ENCODE measurements around the gene HDAC1. TPM values are rescaled to one million over a fixed set of nuclear protein-coding genes. Genes with fewer than 3 reads are reported as not detected.

HDAC1 gene
- total RNA-seq, 1 donor from 2014 or later: 19.6 TPM

DNA sequence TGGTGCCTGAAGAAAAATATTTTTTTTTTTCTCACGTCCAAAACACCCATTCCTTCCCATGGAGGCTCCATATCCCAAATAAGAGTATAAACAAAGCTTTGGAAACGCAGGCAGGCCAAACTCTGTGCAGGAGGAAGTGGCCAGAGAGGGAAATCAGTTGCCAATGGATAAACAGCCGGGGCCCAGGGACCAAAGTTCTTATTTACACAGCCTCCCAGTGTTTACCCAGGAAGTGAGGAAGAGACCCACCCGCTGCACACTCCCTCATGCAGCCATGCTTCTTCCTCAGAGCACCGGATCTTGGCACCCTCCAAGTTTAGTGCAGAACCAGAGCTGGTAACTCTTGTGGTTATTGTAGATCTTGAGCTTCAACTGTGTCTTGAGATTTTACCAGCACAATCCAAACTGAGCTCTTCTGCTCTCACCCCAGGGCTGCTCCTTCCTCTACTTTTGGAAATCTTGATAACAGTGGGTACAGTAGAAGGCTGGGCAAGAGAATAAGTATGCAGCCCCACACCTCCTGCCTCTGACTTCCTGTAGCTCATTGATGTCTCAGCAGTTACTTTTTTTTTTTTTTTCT is 29.9 kb downstream of the HDAC1 start:
- DNase-seq (ENCODE audit: low spot score in 2 of 2) (no peak), FAIRE-seq (no peak)

DNA sequence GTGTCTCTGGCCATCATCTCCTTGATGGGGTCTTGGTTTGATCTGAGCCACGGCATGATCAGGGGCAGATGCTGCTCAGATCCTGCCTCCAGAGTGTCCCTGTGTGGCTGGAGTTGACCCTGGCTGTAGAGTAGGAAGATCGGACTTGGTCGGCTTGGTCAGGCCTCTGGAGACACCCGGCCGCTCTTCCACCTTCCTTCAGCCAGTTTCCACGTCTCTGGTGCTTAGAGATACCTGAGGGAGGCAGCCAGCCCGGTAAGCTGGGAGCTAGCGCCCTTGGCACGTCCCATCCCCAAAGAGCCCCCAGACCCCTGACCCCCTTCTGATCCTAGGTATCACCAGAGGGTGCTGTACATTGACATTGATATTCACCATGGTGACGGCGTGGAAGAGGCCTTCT is 35.3 kb downstream of the HDAC1 start:
- FAIRE-seq (no peak), DNase-seq (ENCODE audit: low spot score in 2 of 2) (no peak)

DNA sequence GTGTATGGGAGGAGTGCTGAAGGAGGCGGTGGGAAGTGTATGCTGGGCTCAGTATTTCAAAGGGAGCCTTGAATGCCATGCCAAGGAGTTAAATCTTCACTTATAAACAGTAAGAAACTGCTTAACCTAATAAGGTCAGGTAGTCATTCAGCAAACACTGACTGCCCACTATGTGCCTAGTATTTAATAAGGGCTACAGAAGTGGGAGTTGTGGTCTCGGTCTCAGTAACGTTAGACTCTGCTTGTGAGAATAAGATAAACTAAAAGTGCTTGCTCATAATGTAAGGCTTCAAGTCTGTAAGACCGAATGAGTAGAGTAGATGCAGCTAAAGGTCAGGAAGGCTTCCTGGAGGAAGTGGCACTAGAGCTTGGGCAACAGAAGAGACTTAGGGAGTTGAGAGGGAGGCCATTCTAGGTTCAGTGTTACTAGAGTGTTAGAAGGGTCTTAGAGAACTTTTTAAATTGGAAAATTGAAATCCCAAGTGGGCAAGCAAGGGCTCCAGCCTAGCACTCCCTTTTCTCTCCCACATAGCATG is 38.1 kb downstream of the HDAC1 start:
- DNase-seq (ENCODE audit: low spot score in 2 of 2) (no peak), FAIRE-seq (no peak)

DNA sequence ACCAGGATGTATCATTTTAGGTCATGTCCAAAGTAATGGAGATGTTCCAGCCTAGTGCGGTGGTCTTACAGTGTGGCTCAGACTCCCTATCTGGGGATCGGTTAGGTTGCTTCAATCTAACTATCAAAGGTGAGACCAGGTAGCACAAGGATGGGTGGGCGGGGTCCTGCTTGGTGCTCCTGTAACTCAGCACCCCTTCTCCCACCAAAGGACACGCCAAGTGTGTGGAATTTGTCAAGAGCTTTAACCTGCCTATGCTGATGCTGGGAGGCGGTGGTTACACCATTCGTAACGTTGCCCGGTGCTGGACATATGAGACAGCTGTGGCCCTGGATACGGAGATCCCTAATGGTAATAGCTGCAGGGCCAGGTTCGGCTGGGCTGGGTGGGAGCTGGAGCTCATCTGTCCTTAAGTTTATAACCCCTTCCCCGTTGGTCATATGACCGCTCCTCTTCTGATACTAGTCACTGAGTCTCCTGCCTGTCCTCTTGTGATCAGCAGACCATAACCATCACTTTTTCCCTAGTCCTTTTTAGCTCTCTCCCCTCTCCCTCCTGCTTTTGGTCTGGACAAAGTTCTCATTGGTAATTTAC is 38.8 kb downstream of the HDAC1 start:
- DNase-seq (ENCODE audit: low spot score in 2 of 2) (no peak), FAIRE-seq (no peak)

DNA sequence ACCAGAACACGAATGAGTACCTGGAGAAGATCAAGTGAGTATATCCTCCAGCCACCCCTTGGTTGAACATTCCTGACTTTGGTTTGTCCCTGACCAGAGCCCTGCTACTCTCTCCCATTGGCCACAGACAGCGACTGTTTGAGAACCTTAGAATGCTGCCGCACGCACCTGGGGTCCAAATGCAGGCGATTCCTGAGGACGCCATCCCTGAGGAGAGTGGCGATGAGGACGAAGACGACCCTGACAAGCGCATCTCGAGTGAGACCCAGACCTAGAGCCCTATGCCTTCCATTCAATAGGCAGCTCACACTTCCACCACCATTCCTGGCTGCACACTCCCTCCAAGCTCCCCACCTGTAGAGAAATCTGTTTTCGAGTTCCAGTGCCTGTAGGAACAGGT is 39.7 kb downstream of the HDAC1 start:
- no peak for DNase-seq (ENCODE audit: low spot score in 2 of 2)
- no peak for FAIRE-seq

DNA sequence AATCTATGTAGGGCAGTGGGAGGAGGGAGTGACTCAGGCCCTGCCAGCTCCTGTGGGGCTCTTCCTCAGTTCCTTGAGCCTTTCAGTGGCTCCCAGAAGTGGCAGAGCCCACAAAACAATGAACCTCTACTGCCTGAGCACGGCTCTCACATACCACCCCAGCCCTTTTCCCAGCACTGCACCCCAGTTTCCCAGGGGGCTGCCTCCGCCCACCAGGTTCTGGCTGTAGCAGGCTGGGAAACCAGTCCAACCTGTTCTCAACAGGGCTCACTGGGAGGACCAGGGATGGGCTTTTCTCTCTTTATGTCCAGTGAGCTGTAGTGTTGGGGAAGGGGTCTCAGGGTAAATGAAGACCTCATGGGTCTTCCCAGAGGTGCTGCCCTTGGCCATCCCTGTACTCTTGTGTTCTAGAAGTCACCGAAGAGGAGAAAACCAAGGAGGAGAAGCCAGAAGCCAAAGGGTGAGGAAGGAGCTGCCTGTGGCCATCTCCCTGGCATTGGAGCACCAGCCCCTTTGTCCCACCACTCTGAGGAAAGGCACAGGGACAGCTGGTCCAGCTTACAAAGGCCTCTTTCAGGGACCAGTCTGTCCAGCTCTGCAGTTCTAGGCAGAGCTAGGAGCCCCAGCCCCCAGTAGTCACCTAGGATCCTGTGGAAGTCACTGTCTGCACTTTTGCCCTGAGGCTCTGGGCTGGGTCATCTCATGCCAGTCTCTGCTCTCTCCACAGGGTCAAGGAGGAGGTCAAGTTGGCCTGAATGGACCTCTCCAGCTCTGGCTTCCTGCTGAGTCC is 40.6 kb downstream of the HDAC1 start:
- FAIRE-seq (no peak), DNase-seq (ENCODE audit: low spot score in 2 of 2) (no peak)

DNA sequence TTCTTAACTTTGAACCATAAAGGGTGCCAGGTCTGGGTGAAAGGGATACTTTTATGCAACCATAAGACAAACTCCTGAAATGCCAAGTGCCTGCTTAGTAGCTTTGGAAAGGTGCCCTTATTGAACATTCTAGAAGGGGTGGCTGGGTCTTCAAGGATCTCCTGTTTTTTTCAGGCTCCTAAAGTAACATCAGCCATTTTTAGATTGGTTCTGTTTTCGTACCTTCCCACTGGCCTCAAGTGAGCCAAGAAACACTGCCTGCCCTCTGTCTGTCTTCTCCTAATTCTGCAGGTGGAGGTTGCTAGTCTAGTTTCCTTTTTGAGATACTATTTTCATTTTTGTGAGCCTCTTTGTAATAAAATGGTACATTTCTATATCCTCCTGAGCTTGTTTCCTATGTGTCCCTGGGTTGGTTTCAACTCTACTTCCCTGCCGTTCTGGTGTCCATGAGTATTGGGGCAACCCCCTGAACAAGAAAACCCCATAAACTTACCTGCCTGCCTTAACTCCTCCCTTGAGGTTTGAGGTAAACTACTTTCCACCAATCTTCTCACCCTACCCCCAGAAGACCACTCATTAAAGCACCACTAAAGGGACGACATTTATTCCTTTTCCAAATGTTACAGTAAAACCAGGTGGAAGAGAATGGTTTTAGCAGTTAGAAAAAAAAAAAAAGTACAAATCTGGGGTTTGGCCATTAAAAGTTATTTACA is 41.5 kb downstream of the HDAC1 start:
- no peak for FAIRE-seq
- no peak for DNase-seq (ENCODE audit: low spot score in 2 of 2)

DNA sequence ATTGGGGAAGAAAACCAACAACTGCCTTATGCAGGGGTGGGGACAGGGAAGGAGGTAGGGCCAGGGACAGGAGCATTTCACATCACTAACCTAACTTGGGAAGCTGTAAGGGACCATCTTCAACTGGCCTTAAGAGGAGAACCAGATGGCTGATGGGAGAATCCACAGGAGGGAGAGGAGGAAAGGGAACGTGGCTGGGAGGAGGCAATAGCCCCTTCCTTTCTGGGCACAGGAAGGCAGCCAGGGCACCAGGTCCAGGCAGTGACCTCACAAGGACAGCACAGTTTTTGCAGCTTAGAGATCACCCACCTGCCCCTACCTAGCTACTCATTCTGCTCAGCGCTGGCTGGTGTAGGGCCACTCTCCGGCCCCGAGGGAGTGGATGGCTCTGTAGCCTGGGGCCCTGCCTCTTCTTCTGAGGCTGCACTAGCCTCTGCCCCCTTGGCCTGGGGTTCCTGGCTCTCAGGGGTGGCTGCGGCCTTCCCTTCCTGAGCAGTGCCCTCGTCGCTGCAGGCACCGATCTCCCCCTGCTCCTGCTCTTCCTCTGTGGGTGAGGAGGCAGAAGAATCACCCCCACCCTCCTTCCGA is 42.5 kb downstream of the HDAC1 start:
- no peak for DNase-seq (ENCODE audit: low spot score in 2 of 2)
- FAIRE-seq: no peak

DNA sequence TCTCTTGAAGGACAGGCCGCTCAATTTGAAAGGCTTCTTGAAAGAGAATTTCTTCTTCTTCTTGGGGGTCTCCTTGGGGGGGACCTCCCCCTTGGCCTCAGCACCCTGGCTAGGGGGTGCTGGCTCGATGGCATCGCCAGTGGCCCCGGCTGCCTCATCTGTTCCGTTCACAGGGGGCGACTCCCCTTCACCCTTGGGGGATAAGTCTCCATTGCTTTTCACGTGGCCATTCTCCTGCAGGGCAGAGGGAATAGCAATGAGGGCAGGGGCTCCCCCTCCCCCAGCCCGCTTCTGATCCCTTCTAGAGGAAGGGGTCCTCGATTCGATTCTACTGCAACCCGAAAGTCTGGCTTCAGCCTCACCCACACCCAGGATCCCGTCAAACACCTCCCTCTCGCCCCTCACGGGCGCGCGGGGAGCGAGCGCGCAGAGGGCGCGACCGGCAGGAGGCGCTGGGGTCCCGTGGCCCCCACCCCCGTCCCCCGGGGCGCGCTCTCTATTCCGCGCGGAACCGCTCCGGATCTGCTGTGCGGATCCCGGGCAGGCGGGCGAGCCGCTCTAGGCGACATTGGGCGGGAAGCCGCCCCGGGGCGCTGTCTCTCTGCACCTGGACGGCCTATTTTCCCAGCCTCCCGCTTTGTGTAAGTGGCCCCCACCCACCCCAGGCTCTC is 43.1 kb downstream of the HDAC1 start:
- FAIRE-seq: no peak

DNA sequence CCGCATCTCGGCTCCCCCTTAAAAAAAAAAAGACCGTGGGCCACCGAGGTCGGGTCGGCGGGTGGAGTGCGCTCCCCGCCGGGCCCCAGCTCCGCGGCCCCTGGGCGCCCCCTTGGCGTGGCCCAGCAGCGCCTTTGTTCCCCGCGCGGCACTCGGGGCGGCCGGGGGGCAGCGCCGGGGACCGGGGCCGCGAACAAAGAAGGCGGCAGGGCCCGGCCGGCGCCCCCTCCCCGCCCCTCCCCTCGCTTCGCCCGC is 43.6 kb downstream of the HDAC1 start:
- DNase-seq (ENCODE audit: low spot score in 2 of 2): no peak
- no peak for FAIRE-seq

More for the DNA sequence above, 43.1 kb downstream of the HDAC1 start:
- peak; percentile 66 for DNase-seq (ENCODE audit: low spot score in 2 of 2)

DNA sequence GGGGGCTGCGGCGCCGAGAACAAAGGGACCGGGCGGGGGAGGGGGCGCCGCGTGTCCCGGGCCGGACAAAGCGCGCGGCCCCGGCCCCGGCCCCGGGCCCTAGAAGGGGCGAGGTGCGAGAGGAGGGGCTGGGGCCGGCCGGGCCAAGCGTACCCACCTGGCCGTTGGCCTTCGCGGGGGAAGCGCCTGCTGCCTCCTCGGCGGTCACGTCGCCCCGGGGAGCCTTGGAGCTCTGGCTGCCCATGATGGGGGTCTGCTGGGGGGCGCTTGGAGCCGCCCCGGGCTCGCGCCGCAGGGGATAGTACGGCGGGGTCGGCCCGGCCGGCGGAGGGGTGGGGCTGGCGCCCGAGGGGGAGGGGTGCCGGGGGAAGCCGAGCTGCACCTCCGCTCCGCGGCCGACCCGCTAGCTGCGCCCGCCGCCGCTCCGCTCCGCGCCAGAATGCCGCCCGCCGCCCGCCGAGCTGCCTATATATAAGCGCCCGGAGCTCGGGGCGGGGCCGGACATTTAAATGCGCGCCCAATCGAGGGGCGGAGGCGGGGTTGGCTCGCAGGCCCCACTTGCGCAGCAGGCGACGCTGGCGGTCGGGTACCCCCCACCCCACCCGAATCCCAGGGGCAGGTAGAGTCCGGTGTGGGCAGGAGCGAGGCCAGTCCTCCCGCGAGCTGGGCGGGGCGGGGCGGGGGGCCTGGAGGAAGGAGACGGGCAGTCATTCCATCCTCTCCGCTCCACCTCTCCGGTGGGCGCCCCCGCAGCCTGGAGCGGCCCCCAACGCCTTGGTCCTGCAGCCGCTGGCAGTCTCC is 44.1 kb downstream of the HDAC1 start, which contains the start of gene MARCKSL1:
TSS of gene MARCKSL1 (minus strand) at position 444 of the 801 bp plus-strand sequence. CDS start at position 244, 200 bp downstream.
- no peak for FAIRE-seq

DNA sequence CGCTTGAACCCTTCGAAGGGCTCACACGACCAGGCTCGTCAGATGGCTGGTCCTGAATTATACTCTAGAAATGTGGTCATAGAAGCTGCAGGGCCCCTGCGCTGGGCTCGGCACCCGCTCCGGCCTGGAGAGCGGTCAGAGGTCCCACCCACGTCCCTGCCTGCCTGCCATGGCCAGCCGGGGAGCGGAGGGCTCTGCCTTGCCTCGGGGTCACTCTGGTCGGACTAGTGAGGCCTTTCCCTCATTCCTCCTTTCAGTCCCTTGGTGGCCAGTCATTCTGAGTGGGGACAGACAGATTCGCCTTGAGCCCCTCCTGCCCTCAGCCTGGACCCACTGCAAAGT is 44.7 kb downstream of the HDAC1 start:
- FAIRE-seq (no peak), DNase-seq (ENCODE audit: low spot score in 2 of 2) (no peak)

More for the DNA sequence above, 44.1 kb downstream of the HDAC1 start, which contains the start of gene MARCKSL1:
- DNase-seq (ENCODE audit: low spot score in 2 of 2): peak; percentile 84 to 87

DNA sequence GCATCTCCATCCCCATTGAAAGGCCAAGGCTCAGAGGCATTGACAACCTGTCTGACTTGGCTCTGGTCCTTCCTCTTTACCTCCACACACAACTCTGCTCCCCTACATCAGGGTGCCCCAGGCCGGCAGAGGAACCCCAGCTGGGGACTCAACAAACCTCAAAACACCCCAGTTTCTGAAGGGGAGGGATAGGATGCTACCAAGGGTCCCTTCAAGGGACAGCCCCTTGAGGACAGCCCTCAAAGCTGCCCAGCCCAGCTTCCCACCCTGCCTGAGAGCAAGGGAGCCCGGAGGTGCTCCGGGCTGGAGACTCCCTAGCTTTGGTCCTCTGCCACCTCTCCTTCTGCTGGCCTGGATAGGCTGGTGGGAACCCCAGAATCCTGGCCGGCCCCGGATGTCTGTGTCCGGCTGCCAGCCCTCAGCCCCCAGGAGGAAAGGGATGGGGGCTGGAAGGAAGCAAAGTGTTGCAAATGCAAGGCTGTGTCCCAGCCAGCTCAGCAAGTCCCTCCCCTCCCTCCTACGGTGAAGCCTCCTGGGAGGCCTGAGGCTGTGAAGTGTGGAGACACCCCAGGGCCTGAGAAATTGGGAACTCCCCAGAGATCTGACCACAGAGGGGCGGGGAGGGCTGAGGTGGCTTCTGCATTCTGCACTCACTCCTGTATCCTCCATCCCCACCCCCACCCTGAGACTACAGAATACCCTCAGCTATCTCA is 45.2 kb downstream of the HDAC1 start:
- FAIRE-seq (no peak), DNase-seq (ENCODE audit: low spot score in 2 of 2) (no peak)

DNA sequence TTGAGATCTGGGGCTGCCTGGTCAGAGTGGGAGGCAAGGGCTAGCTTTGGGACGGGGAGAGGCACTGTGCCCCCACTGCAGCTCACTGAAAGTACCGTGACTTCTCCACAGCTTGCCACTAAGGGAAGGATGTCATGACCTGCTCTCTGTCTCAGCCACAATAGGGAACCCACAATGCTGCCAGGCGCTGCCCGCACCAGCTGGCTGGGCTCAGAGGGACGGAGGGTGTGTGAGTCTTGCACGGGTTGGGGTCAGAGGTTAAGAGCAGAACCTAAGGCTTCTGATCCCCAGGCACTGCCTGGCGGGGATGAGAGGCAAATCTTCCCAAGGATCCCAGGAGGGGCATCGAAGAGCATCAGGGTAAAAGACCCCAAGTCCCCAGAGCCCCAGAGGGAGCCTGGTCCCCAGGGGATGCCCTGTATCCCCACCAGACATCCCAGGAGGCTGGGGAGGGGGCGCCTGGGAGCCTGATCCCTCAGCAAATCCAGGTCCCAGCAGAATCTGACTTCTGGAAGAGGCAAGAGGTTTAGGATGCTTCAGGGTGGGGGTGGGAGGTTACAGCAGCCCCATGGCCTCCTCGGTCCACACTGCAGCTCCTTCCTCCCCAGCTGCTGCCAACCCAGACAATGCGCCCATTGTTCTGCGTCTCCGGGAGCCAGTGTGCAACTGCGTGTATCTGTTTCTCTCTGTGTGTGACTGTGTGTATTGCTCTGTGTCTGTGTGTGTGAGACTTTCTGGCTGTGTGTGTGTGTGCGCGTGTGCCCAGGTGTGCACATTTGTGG is 46.2 kb downstream of the HDAC1 start:
- DNase-seq (ENCODE audit: low spot score in 2 of 2): peak in 1 of 2 donors; percentile 65
- no peak for FAIRE-seq

DNA sequence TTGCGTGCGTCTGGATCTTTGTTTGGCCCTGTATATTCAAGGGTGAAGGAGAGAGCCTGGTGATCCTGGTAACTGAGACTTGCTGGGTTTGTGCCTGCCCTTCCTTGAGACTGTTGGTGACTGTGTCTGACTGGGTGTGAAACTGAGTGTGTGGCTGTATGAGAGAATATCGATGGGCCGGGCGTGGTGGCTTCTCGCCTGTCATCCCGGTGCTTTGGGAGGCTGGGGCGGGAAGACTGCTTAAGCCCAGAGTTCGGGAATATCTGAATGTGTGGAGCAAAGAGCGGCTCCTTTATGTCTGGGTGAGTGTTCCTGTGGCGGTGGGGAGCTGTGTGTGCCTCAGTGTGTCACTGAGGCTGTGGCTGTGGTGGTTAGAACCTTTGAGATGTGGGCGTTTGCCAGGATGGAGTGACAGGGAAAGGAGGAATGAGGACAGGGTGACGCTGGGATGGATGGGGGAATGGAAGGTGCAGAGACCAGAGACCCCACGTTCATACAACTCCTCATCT is 46.8 kb downstream of the HDAC1 start:
- FAIRE-seq: no peak

DNA sequence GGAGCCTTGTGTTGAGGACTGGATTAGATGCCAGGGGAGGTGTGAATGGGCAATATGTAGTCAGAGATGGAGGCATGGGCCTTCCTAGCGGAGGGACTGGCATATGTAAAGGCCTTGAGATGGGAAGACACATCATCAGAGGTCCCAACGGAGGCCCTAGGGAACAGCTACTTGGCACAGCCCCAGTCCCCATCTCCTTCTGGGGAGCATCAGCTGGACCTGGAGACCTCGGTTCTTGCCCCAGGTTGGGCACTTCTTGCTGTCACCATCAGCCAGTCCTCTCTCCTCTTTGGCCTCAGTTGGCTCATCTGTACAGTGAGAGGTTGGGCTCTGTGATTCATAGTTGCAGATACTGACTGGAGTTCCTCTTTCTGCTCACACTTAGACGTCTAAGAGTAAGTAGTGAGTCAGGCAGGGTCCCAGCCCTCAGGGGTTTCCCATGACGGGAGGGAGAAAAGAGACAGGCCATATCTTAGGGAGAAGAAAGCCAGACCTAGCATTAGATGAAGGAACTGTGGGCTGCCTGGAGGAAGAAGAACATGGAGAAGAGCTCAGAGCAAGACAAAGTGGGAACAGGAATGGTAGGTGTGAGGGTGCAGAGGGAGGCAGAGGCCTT is 47.6 kb downstream of the HDAC1 start:
- FAIRE-seq (no peak), DNase-seq (ENCODE audit: low spot score in 2 of 2) (no peak)

More for the DNA sequence above, 46.8 kb downstream of the HDAC1 start:
- no peak for DNase-seq (ENCODE audit: low spot score in 2 of 2)

DNA sequence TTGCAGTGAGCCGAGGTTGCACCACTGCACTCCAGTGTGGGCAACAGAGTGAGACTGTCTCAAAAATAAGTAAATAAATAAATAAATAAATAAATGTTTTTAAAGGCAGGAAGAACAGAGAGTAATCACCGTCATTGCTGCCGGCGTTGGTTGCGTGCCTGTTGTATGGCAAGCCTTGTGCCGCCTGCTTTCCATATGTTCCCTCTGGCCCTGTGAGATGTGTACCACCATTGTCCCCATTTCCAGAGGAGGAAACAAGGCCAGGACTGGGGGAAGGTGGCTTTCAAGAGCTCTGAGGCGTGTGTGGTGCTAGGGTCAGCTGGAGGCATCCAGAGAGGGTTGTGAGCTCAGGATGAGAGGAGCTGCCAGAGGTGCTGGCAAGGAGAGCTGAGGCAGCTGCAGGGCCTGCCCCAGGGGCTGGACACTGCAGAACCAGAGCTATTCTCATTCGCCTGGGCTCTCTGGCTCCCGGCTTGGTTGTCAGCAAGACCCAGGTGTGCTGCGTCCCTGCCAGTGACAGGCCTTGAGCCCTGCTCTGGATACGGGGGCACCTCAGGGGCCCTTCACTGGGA is 49.4 kb downstream of the HDAC1 start:
- no peak for FAIRE-seq
- no peak for DNase-seq (ENCODE audit: low spot score in 2 of 2)
